ENCODE results near the gene STMN3. TPM values are rescaled to one million over a fixed set of nuclear protein-coding genes. Genes with fewer than 3 reads are reported as not detected.

The STMN3 gene
- total RNA-seq, 2 donors from 2014 or later: 5.6 to 7.8 TPM

- H3K27ac ChIP-seq: no peak overlapping the region
- H3K36me3 ChIP-seq (replicated peaks in 1 of 2; ENCODE audit: insufficient read depth in 1 of 2, low read depth in 2 of 2): peaks cover 0 to 5% of the 10 kb centered on the region in 2 donors
- no peaks in the 10 kb centered on the region for H3K9me3 ChIP-seq
- no peak for TF ChIP-seq CTCF (IDR thresholded peaks at IDR 0.05)
- TF ChIP-seq POLR2A (IDR thresholded peaks at IDR 0.05): no peak
- ATAC-seq (no peak), DNase-seq (no peak)
- no peaks in the 10 kb centered on the region for H3K27me3 ChIP-seq
- H3K4me3 ChIP-seq: no peak overlapping the region
- H3K4me1 ChIP-seq: no peaks in the 10 kb centered on the region
- intact Hi-C loops (cut with DNase I): no loop called here
- WGBS, 2 donors: 83 to 91% methylated on average over 12 to 13 of the region's 13 CpGs
Observed at GRCh38 chr20:63619505-63619904, 33.7 kb downstream of the STMN3 start.

- peaks cover 0 to 5% of the 10 kb centered on the region in 2 donors for H3K36me3 ChIP-seq (replicated peaks in 1 of 2; ENCODE audit: insufficient read depth in 1 of 2, low read depth in 2 of 2)
- intact Hi-C loops (cut with DNase I): no loop called here
- no peak for TF ChIP-seq POLR2A (IDR thresholded peaks at IDR 0.05)
- TF ChIP-seq CTCF (IDR thresholded peaks at IDR 0.05): no peak
- 92 to 94% methylated on average over 12 to 16 of the region's 16 CpGs for WGBS, 2 donors
- ATAC-seq (no peak), DNase-seq (no peak)
- no peak overlapping the region for H3K27ac ChIP-seq
- H3K27me3 ChIP-seq: no peaks in the 10 kb centered on the region
- H3K4me1 ChIP-seq: no peaks in the 10 kb centered on the region
- no peaks in the 10 kb centered on the region for H3K9me3 ChIP-seq
- no peak overlapping the region for H3K4me3 ChIP-seq
Observed at GRCh38 chr20:63619086-63619485, 34.1 kb downstream of the STMN3 start.

GRCh38 chr20:63618291-63618980 lies 34.8 kb downstream of the STMN3 start:
- H3K27me3 ChIP-seq: no peaks in the 10 kb centered on the region
- no peak for ATAC-seq
- H3K27ac ChIP-seq: no peak overlapping the region
- intact Hi-C loops (cut with DNase I): no loop called here
- TF ChIP-seq POLR2A (IDR thresholded peaks at IDR 0.05): no peak
- no peak for TF ChIP-seq CTCF (IDR thresholded peaks at IDR 0.05)
- 87 to 94% methylated on average over 9 to 11 of the region's 11 CpGs for WGBS, 2 donors
- no peaks in the 10 kb centered on the region for H3K9me3 ChIP-seq
- H3K36me3 ChIP-seq (replicated peaks in 1 of 2; ENCODE audit: insufficient read depth in 1 of 2, low read depth in 2 of 2): peaks cover 0 to 5% of the 10 kb centered on the region in 2 donors
- H3K4me3 ChIP-seq: no peak overlapping the region
- H3K4me1 ChIP-seq: no peaks in the 10 kb centered on the region
- no peak for DNase-seq

- Histone ChIP-seq H3K27me3 (no peaks in the 10 kb centered on the region), H3K4me1 (no peaks in the 10 kb centered on the region), H3K27ac (no peak overlapping the region), H3K4me3 (no peak overlapping the region), H3K36me3 (replicated peaks in 1 of 2; ENCODE audit: insufficient read depth in 1 of 2, low read depth in 2 of 2) (peaks cover 0 to 5% of the 10 kb centered on the region in 2 donors), H3K9me3 (no peaks in the 10 kb centered on the region)
- no peak for ATAC-seq
- WGBS, 2 donors: 94 to 95% methylated on average over 7 to 8 of the region's 8 CpGs
- no peak for DNase-seq
- TF ChIP-seq POLR2A (IDR thresholded peaks at IDR 0.05): no peak
- no peak for TF ChIP-seq CTCF (IDR thresholded peaks at IDR 0.05)
- intact Hi-C loops (cut with DNase I): no loop called here
Observed at GRCh38 chr20:63617876-63618265, 35.4 kb downstream of the STMN3 start.

Measured in body of pancreas (tissue), 4 donors.